Measurements from ENCODE around the gene DHX30.

- TF ChIP-seq CTCF (IDR thresholded peaks at IDR 0.05 in 8 of 11, conservative IDR thresholded peaks at IDR 0.05 in 3 of 11) (no peak), POLR2AphosphoS5 (IDR thresholded peaks at IDR 0.05) (no peak)
Observed at GRCh38 chr3:47863391-47864128, 60.6 kb downstream of the DHX30 start.

Measured in spleen (tissue), 7 donors.